Neural progenitor cell (in vitro differentiated cells): ENCODE results near the gene NDUFAF7. TPM values are rescaled to one million over a fixed set of nuclear protein-coding genes. Genes with fewer than 3 reads are reported as not detected.

ENCODE experiments used
- DNase-seq: peaks from one replicate; pipeline ENCODE4 v3.0.0-alpha.2; 2016; ENCODE audit warnings: low spot score
- H2AFZ ChIP-seq: fragments of 200-600 bp; sonication (generic); replicated peaks from 2 replicates; pipeline ENCODE4 v1.6.1; 2016; ENCODE audit warnings: antibody characterized with exemption
- H3F3A ChIP-seq: fragments of 200-600 bp; sonication (generic); 2 replicates; pipeline ENCODE4 v1.6.1; 2016; ENCODE audit warnings: antibody characterized with exemption, low read depth
- H3K27ac ChIP-seq: fragments of 200-600 bp; sonication (generic); 2 replicates; pipeline ENCODE4 v1.5.1; 2016; ENCODE audit warnings: mild to moderate bottlenecking
- H3K27me3 ChIP-seq: fragments of 200-600 bp; sonication (generic); 2 replicates; pipeline ENCODE4 v1.6.1; 2016; ENCODE audit warnings: mild to moderate bottlenecking, moderate library complexity
- H3K36me3 ChIP-seq: fragments of 200-600 bp; sonication (generic); 2 replicates; pipeline ENCODE4 v1.5.1; 2016
- H3K4me1 ChIP-seq: fragments of 200-600 bp; sonication (generic); 2 replicates; pipeline ENCODE4 v1.6.1; 2016; ENCODE audit warnings: mixed run types
- H3K4me2 ChIP-seq: fragments of 200-600 bp; sonication (generic); 2 replicates; pipeline ENCODE4 v1.6.1; 2016
- H3K4me3 ChIP-seq: fragments of 200-600 bp; sonication (generic); 2 replicates; pipeline ENCODE4 v1.5.1; 2016
- H3K79me2 ChIP-seq: fragments of 200-600 bp; sonication (generic); 2 replicates; pipeline ENCODE4 v1.6.1; 2016; ENCODE audit warnings: low read depth
- H3K9ac ChIP-seq: fragments of 200-600 bp; sonication (generic); 2 replicates; pipeline ENCODE4 v1.6.1; 2016
- H3K9me3 ChIP-seq: fragments of 200-600 bp; sonication (generic); 2 replicates; pipeline ENCODE4 v1.5.1; 2016; ENCODE audit warnings: low read depth
- H4K20me1 ChIP-seq: fragments of 200-600 bp; sonication (generic); 2 replicates; pipeline ENCODE4 v1.6.1; 2016; ENCODE audit warnings: low read depth
- H3K27ac Mint-ChIP-seq: 3 replicates; pipeline ENCODE4 v1.8.0; 2021; ENCODE audit warnings: mixed read lengths
- H3K27me3 Mint-ChIP-seq: 2 replicates; pipeline ENCODE4 v1.8.0; 2022; ENCODE audit warnings: low read depth, mild to moderate bottlenecking, inconsistent platforms, moderate library complexity, mixed read lengths; ENCODE audit not compliant: insufficient read depth
- H3K36me3 Mint-ChIP-seq: 3 replicates; pipeline ENCODE4 v1.8.0; 2021; ENCODE audit warnings: mixed read lengths
- H3K4me1 Mint-ChIP-seq: 3 replicates; pipeline ENCODE4 v1.8.0; 2021; ENCODE audit warnings: mixed read lengths
- H3K4me3 Mint-ChIP-seq: 3 replicates; pipeline ENCODE4 v1.8.0; 2021; ENCODE audit warnings: mild to moderate bottlenecking, moderate library complexity, mixed read lengths
- H3K9me3 Mint-ChIP-seq: 3 replicates; pipeline ENCODE4 v1.8.0; 2020; ENCODE audit warnings: mixed read lengths
- EZH2 ChIP-seq: fragments of 200-600 bp; sonication (generic); IDR thresholded peaks from 2 replicates; pipeline ENCODE4 v1.6.1; 2017; ENCODE audit warnings: antibody characterized with exemption, mild to moderate bottlenecking, moderate library complexity
- EZH2phosphoT487 ChIP-seq: fragments of 200-600 bp; sonication (generic); IDR thresholded peaks from 2 replicates; pipeline ENCODE4 v1.6.1; 2017; ENCODE audit warnings: antibody characterized with exemption
- total RNA-seq: library from RNA; depleted of rRNA; stranded (reverse); fragments of >200 nt; gene quantifications from 2 replicates; pipeline ENCODE4 v1.2.3, GENCODE V29; 2015; ENCODE audit warnings: low replicate concordance
- TF ChIP-seq, protein P1 (sequence below): fragments of 200-600 bp; sonication (generic); IDR thresholded peaks from 2 replicates; pipeline ENCODE4 v1.5.1; 2017; ENCODE audit warnings: antibody characterized with exemption, mild to moderate bottlenecking

The NDUFAF7 gene
- total RNA-seq, 1 donor from 2014 or later, result 47.4 TPM

DNA sequence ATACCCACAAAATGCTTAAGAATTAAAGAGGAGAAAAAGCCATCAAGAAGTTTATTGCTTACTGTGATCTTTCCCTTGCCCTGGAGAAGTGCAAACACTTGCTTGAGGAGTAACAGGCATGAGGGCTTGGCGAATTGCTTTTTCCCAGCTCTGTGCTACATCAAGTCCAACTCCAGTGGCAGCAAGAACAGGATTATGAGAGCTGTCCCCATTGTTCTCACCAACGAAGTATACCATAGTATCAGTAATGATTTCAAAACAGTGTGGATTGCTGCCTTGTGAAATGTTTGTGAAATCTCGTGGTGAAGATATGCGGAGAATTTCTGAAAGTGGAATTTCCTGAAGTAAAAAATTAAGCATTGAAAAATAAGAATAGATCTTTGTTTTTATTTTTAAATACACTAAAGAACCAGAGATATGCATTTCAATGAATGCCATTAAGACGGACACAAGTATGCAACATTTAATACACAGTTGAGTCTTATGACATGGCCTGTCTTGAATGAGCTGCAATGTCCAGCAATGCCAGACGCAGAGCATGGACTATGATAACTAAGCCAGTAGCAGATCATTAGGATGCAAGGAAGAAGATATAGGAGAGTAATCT is 43.0 kb downstream of the NDUFAF7 start:
- Histone ChIP-seq H3K9me3 (no peaks in the 10 kb centered on the region), H3K36me3 (peaks cover 30% of the 10 kb centered on the region), H3K4me1 (no peaks in the 10 kb centered on the region), H3K9ac (no peak overlapping the region), H2AFZ (no peak overlapping the region), H3K27me3 (no peaks in the 10 kb centered on the region), H4K20me1 (no peaks in the 10 kb centered on the region), H3F3A (peaks cover 3% of the 10 kb centered on the region), H3K79me2 (no peaks in the 10 kb centered on the region), H3K4me2 (no peak overlapping the region), H3K27ac (no peak overlapping the region), H3K4me3 (no peak overlapping the region)
- Mint-ChIP-seq H3K4me3 (no peak overlapping the region), H3K4me1 (no peaks in the 10 kb centered on the region), H3K36me3 (peaks cover 16% of the 10 kb centered on the region), H3K27ac (peak overlapping the region; percentile 29), H3K9me3 (no peaks in the 10 kb centered on the region), H3K27me3 (no peaks in the 10 kb centered on the region)
- no peak for DNase-seq
- TF ChIP-seq, protein P1, sequence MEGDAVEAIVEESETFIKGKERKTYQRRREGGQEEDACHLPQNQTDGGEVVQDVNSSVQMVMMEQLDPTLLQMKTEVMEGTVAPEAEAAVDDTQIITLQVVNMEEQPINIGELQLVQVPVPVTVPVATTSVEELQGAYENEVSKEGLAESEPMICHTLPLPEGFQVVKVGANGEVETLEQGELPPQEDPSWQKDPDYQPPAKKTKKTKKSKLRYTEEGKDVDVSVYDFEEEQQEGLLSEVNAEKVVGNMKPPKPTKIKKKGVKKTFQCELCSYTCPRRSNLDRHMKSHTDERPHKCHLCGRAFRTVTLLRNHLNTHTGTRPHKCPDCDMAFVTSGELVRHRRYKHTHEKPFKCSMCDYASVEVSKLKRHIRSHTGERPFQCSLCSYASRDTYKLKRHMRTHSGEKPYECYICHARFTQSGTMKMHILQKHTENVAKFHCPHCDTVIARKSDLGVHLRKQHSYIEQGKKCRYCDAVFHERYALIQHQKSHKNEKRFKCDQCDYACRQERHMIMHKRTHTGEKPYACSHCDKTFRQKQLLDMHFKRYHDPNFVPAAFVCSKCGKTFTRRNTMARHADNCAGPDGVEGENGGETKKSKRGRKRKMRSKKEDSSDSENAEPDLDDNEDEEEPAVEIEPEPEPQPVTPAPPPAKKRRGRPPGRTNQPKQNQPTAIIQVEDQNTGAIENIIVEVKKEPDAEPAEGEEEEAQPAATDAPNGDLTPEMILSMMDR, result no peak
- TF ChIP-seq EZH2phosphoT487 (no peak), EZH2 (no peak)

DNA sequence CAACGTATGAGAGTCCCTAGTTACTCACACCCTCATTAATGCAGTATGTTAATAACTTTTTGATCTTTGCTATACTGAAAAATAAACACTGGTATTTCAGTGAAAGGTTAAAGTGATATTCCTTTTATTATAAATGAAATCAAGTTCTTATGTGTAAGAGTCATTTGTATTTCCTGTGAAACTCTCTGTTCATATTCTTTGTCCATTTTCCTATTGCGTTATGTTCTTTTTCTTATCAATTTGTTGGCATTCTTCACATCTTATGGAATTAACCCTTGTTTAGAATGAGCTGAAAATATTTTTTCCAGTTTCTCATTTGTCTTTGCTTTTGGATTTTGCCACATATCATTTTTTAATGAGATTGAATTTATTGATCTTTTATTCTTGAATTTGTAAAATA is 44.8 kb downstream of the NDUFAF7 start:
- Mint-ChIP-seq H3K36me3 (peaks cover 16% of the 10 kb centered on the region), H3K27ac (no peak overlapping the region), H3K4me3 (no peak overlapping the region), H3K4me1 (no peaks in the 10 kb centered on the region), H3K9me3 (no peaks in the 10 kb centered on the region), H3K27me3 (no peaks in the 10 kb centered on the region)
- DNase-seq, result no peak
- no peaks in the 10 kb centered on the region for H4K20me1 ChIP-seq
- no peak overlapping the region for H3K9ac ChIP-seq
- no peaks in the 10 kb centered on the region for H3K9me3 ChIP-seq
- H3K79me2 ChIP-seq, result no peaks in the 10 kb centered on the region
- no peaks in the 10 kb centered on the region for H3K27me3 ChIP-seq
- no peak overlapping the region for H3K4me2 ChIP-seq
- no peaks in the 10 kb centered on the region for H3F3A ChIP-seq
- no peak overlapping the region for H3K4me3 ChIP-seq
- H2AFZ ChIP-seq, result no peak overlapping the region
- no peak for TF ChIP-seq EZH2phosphoT487
- TF ChIP-seq, protein P1, result no peak
- TF ChIP-seq EZH2, result no peak
- H3K27ac ChIP-seq, result no peak overlapping the region
- H3K36me3 ChIP-seq, result peaks cover 40% of the 10 kb centered on the region
- no peaks in the 10 kb centered on the region for H3K4me1 ChIP-seq

DNA sequence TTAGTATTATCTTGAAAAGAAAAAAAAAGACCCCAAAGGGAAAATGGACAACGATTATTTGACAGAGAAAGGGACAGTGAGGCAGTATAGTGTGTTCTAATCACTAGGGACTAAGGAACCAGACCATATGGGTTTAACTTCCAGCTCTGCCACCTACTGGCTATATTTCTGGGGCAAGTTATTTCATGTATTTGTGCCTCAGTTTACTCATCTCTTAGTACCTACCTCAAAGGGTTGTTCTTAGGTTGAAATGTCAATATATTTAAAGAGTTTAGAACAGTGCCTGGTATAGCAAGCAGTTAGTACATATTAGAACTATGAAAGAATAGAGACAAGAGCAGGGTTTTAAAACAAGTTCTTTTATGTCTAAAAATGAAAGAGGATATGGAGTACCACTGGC is 50.5 kb downstream of the NDUFAF7 start:
- Histone ChIP-seq H3K27me3 (no peaks in the 10 kb centered on the region), H4K20me1 (no peaks in the 10 kb centered on the region), H3K79me2 (no peaks in the 10 kb centered on the region), H2AFZ (no peak overlapping the region), H3K4me3 (no peak overlapping the region), H3K9me3 (no peaks in the 10 kb centered on the region), H3K36me3 (peaks cover 34% of the 10 kb centered on the region), H3K4me2 (no peak overlapping the region), H3K9ac (no peak overlapping the region), H3F3A (peaks cover 3% of the 10 kb centered on the region), H3K4me1 (no peaks in the 10 kb centered on the region), H3K27ac (no peak overlapping the region)
- Mint-ChIP-seq H3K27me3 (no peaks in the 10 kb centered on the region), H3K4me3 (no peak overlapping the region), H3K9me3 (no peaks in the 10 kb centered on the region), H3K36me3 (peaks cover 17% of the 10 kb centered on the region), H3K4me1 (no peaks in the 10 kb centered on the region), H3K27ac (no peak overlapping the region)
- DNase-seq, result no peak
- TF ChIP-seq, protein P1, result no peak
- TF ChIP-seq EZH2phosphoT487, result no peak
- TF ChIP-seq EZH2, result no peak
